Naive thymus-derived CD8-positive, alpha-beta T cell (primary cell): ENCODE results near the gene ATP11A. TPM values are rescaled to one million over a fixed set of nuclear protein-coding genes. Genes with fewer than 3 reads are reported as not detected.
A peak's percentile ranks its signal among the peaks of the same experiment; 100 is the strongest.

Source experiments
- ATAC-seq, 2 donors: fragments of 150-1000 bp; cut with Tn5 transposase in 1 of 2; sonication (Bioruptor Pico), chemical (Tn5 transposase) in 1 of 2; 1 replicate in 1 of 2; 2 replicates in 1 of 2; pipeline ENCODE4 v1.10.0; 2021; ENCODE audit warnings: mild to moderate bottlenecking in 2 of 2, moderate library complexity in 2 of 2
- POLR2A ChIA-PET: fragments of 350-600 bp; sonication (Branson Sonifier 250); formaldehyde crosslinking; loops from one replicate; lab custom pipeline; 2021; ENCODE audit warnings: antibody characterized with exemption; lab: Charles Lee
- DNase-seq, 10 donors: peaks; one replicate each; pipeline versions ENCODE4 v3.0.0 to v3.0.0-alpha.2; 2020 to 2022
- H3K27ac Mint-ChIP-seq, 10 donors: one replicate each; pipeline ENCODE4 v1.8.0; 2020 to 2022; ENCODE audit warnings: mild to moderate bottlenecking in 10 of 10, mixed read lengths in 10 of 10, moderate library complexity in 4 of 10, inconsistent platforms in 1 of 10
- H3K27me3 Mint-ChIP-seq, 5 donors: one replicate each; pipeline ENCODE4 v1.8.0; 2021 to 2022; ENCODE audit warnings: mixed read lengths in 5 of 5
- H3K36me3 Mint-ChIP-seq, 3 donors: one replicate each; pipeline ENCODE4 v1.8.0; 2020 to 2022; ENCODE audit warnings: mixed read lengths in 3 of 3, mild to moderate bottlenecking in 2 of 3, inconsistent platforms in 1 of 3
- H3K4me1 Mint-ChIP-seq, 4 donors: one replicate each; pipeline ENCODE4 v1.8.0; 2021 to 2022; ENCODE audit warnings: mixed read lengths in 4 of 4
- H3K4me3 Mint-ChIP-seq, 10 donors: one replicate each; pipeline ENCODE4 v1.8.0; 2020 to 2022; ENCODE audit warnings: mild to moderate bottlenecking in 10 of 10, mixed read lengths in 10 of 10, moderate library complexity in 6 of 10, inconsistent platforms in 1 of 10
- H3K9me3 Mint-ChIP-seq, 9 donors: one replicate each; pipeline ENCODE4 v1.8.0; 2020 to 2022; ENCODE audit warnings: mixed read lengths in 9 of 9, mild to moderate bottlenecking in 3 of 9, inconsistent platforms in 1 of 9, moderate library complexity in 1 of 9
- polyA plus RNA-seq, 3 donors: library from polyadenylated mRNA; unstranded; fragments of 300-500 nt; fragmentation: Illumina TruSeq; gene quantifications; one replicate each; pipeline ENCODE4 v1.2.3, GENCODE V29; 2021
- total RNA-seq, 8 experiments: library from RNA in 2 of 8; stranded (reverse) in 2 of 8; gene quantifications; one replicate each; pipeline ENCODE4 v1.2.3 and lab custom pipeline; 2021 to 2026

ATP11A gene
- total and polyA plus RNA-seq, 5 experiments from 2014 or later, result 0.76 to 23.9 (median 3.1) TPM

DNA sequence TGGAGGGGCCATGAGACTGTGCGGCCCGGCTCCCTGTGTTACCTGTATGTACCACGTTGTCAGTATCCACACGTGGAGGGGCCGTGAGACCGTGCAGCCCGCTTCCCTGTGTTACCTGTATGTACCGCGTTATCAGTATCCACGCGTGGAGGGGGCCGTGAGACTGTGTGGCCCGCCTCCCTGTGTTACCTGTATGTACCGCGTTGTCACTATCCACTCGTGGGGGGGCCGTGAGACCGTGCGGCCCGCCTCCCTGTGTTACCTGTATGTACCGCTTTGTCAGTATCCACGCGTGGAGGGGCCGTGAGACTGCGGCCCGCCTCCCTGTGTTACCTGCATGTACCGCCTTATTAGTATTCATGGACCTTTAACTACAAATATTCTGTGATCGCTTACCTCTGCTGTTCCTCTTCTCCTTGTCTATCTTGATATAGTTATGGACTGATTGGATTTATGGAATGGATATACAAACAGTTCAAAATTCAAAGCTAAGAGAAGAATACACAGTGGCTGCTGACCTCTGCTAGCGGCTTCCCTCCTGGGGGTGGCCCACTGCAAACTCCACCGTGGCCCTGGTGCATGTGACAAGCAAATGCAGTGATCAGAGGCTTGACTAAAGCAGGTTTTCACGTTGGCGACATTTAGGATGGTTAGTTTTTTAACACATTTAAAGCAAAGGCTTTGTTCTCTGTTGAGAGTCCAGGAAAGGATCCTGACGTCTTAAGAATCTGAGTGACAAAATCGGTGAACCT, 38.7 kb downstream of the ATP11A start:
- no peak for ATAC-seq
- peaks cover 17 to 27% (median 24%) of the 10 kb centered on the region in 4 donors for H3K4me1 Mint-ChIP-seq
- POLR2A ChIA-PET, result no interaction called here
- no peaks in the 10 kb centered on the region for H3K36me3 Mint-ChIP-seq
- no peak for DNase-seq
- no peaks in the 10 kb centered on the region for H3K27me3 Mint-ChIP-seq
- no peak overlapping the region for H3K4me3 Mint-ChIP-seq
- no peak overlapping the region for H3K27ac Mint-ChIP-seq
- H3K9me3 Mint-ChIP-seq, result no peaks in the 10 kb centered on the region

DNA sequence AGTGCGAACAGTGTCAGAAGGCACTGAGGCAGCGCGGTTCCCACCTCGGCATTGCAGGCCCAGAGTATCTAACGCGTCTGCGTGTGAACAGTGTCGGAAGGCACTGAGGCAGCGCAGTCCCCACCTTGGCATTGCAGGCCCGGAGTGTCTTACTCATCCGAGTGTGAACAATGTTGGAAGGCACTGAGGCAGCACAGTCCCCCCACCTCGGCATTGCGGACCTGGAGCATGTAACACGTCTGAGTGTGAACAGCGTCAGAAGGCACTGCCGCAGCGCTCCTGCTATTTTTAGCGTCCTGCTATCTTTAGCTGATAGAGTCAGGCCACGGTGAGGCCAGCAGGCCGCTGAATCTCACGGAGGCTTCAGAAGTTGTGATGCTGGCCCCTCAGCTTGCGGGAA, 39.6 kb downstream of the ATP11A start:
- Mint-ChIP-seq H3K27ac (no peak overlapping the region), H3K4me1 (peaks cover 15 to 23% (median 23%) of the 10 kb centered on the region in 4 donors), H3K27me3 (no peaks in the 10 kb centered on the region), H3K9me3 (no peaks in the 10 kb centered on the region), H3K4me3 (no peak overlapping the region), H3K36me3 (no peaks in the 10 kb centered on the region)
- POLR2A ChIA-PET, result no interaction called here
- ATAC-seq, result no peak
- no peak for DNase-seq

GRCh38 chr13:112730157-112730671, 40.4 kb downstream of the ATP11A start:
- H3K36me3 Mint-ChIP-seq, result peaks cover 0 to 2% (median 0%) of the 10 kb centered on the region in 3 donors
- no peak overlapping the region for H3K27ac Mint-ChIP-seq
- no peak overlapping the region for H3K4me3 Mint-ChIP-seq
- POLR2A ChIA-PET, result no interaction called here
- H3K27me3 Mint-ChIP-seq, result no peaks in the 10 kb centered on the region
- H3K4me1 Mint-ChIP-seq, result peaks cover 14 to 21% (median 19%) of the 10 kb centered on the region in 4 donors
- DNase-seq (no peak), ATAC-seq (no peak)
- no peaks in the 10 kb centered on the region for H3K9me3 Mint-ChIP-seq

- ATAC-seq (no peak), DNase-seq (no peak)
- POLR2A ChIA-PET, result no interaction called here
- peak overlapping the region in 2 of 10 donors; percentile 38 to 56 for H3K27ac Mint-ChIP-seq
- H3K4me3 Mint-ChIP-seq, result no peak overlapping the region
- peaks cover 3 to 7% (median 4%) of the 10 kb centered on the region in 4 donors for H3K4me1 Mint-ChIP-seq
- H3K27me3 Mint-ChIP-seq, result no peaks in the 10 kb centered on the region
- peaks cover 0 to 2% (median 0%) of the 10 kb centered on the region in 3 donors for H3K36me3 Mint-ChIP-seq
- H3K9me3 Mint-ChIP-seq, result no peaks in the 10 kb centered on the region
Observed at GRCh38 chr13:112731667-112732616, 42.1 kb downstream of the ATP11A start.

- H3K27ac Mint-ChIP-seq, result peak overlapping the region in 1 of 10 donors; percentile 38
- POLR2A ChIA-PET, result no interaction called here
- H3K4me1 Mint-ChIP-seq, result peaks cover 3 to 11% (median 4%) of the 10 kb centered on the region in 4 donors
- ATAC-seq (no peak), DNase-seq (no peak)
- peaks cover 0 to 2% (median 0%) of the 10 kb centered on the region in 3 donors for H3K36me3 Mint-ChIP-seq
- no peaks in the 10 kb centered on the region for H3K27me3 Mint-ChIP-seq
- no peaks in the 10 kb centered on the region for H3K9me3 Mint-ChIP-seq
- H3K4me3 Mint-ChIP-seq, result no peak overlapping the region
Observed at GRCh38 chr13:112732679-112733078, 42.8 kb downstream of the ATP11A start.

DNA sequence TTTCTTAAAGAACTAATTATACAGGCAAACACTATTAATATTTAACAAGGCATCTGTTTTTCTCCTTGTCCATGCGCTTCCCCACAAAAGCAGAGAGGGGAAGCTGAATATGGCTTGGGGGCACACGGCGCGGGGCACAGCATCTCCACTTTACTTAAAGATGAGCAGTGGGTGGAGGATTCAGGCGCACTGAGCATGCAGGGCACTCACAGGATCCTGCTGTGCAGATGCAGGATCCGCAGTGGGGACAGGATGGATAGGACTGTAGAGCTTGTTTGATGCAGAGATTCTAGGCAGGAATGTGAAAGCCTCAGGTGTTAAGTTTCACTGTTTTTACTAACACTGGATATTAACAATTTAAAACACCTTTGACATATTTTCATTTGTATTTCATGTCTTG, 43.3 kb downstream of the ATP11A start:
- ATAC-seq (no peak), DNase-seq (no peak)
- Mint-ChIP-seq H3K27me3 (no peaks in the 10 kb centered on the region), H3K9me3 (no peaks in the 10 kb centered on the region), H3K36me3 (peaks cover 0 to 2% (median 0%) of the 10 kb centered on the region in 3 donors), H3K4me1 (peaks cover 3 to 11% (median 4%) of the 10 kb centered on the region in 4 donors), H3K27ac (no peak overlapping the region), H3K4me3 (no peak overlapping the region)
- POLR2A ChIA-PET, result no interaction called here

DNA sequence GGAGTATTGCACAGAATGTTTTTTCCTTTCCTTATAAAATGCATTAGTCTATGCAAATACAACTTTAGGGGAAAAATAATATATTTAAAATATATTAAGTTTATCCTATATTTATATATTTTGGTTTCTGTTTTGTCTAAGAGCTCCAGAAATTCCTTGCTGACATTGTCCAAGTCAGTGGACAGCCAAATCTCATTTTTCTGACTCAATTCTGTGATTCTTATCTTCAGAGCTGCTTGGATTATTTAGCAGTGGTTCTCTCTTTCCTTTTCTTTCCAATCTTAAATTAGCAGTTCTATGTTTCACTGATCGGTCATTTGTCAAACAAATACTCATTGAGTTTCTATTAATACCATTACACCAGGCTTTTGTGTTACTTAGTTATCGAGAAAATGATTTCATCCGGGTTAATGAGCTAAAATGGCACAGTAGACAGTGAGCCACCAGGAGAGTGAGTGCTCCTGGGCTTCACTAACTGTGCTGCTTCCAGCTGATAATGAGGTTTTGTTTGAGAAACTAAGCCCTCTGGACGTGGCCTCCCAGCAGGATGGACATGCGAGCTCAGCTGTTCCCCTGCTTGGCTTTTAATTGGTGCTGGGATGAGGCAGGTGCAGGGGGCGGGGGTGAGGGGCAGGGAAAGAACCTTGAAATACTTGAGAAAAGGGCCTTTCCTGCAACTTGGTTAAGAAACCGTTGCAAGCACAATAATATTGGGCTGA, 44.0 kb downstream of the ATP11A start:
- Mint-ChIP-seq H3K4me3 (no peak overlapping the region), H3K27ac (no peak overlapping the region), H3K36me3 (peaks cover 0 to 2% (median 0%) of the 10 kb centered on the region in 3 donors), H3K4me1 (peaks cover 0 to 8% (median 4%) of the 10 kb centered on the region in 4 donors), H3K27me3 (no peaks in the 10 kb centered on the region), H3K9me3 (no peaks in the 10 kb centered on the region)
- ATAC-seq, result no peak
- DNase-seq, result no peak
- POLR2A ChIA-PET, result no interaction called here

- peaks cover 0 to 2% (median 0%) of the 10 kb centered on the region in 3 donors for H3K36me3 Mint-ChIP-seq
- H3K27ac Mint-ChIP-seq, result no peak overlapping the region
- DNase-seq, result no peak
- peaks cover 0 to 13% (median 7%) of the 10 kb centered on the region in 4 donors for H3K4me1 Mint-ChIP-seq
- POLR2A ChIA-PET, result no interaction called here
- H3K4me3 Mint-ChIP-seq, result no peak overlapping the region
- no peaks in the 10 kb centered on the region for H3K9me3 Mint-ChIP-seq
- H3K27me3 Mint-ChIP-seq, result no peaks in the 10 kb centered on the region
- no peak for ATAC-seq
Observed at GRCh38 chr13:112734696-112735547, 45.1 kb downstream of the ATP11A start.

GRCh38 chr13:112735791-112736190, 46.0 kb downstream of the ATP11A start:
- no peak overlapping the region for H3K4me3 Mint-ChIP-seq
- POLR2A ChIA-PET, result no interaction called here

DNA sequence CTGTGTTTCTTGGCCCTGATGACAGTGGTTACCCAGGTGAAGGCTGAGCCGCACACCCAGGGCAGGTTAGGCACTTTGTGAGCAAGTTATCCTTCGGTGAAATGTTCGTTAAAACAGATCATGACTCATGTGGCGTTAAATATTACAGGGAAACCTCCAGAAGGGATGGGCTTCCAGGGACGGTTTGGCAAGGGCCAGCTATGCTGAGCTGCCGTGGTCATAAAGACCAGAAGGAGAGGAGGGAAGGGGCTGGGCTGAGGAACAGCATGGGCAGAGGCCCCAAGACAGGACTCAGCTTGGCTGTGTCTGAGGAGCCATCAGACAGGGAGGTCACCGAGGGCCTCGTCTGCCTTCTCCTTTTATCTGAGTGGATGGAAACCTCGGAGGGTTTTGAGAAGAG, 47.5 kb downstream of the ATP11A start:
- ATAC-seq, result no peak
- H3K9me3 Mint-ChIP-seq, result no peaks in the 10 kb centered on the region
- no peak overlapping the region for H3K4me3 Mint-ChIP-seq
- H3K27me3 Mint-ChIP-seq, result no peaks in the 10 kb centered on the region
- H3K36me3 Mint-ChIP-seq, result peaks cover 0 to 2% (median 0%) of the 10 kb centered on the region in 3 donors
- H3K4me1 Mint-ChIP-seq, result peaks cover 0 to 16% (median 7%) of the 10 kb centered on the region in 4 donors
- H3K27ac Mint-ChIP-seq, result no peak overlapping the region
- DNase-seq, result no peak
- POLR2A ChIA-PET, result no interaction called here

More at GRCh38 chr13:112735791-112736190, 46.0 kb downstream of the ATP11A start:
- peak overlapping the region in 1 of 10 donors; percentile 29 for H3K27ac Mint-ChIP-seq
- DNase-seq, result no peak
- no peaks in the 10 kb centered on the region for H3K9me3 Mint-ChIP-seq
- H3K4me1 Mint-ChIP-seq, result peaks cover 0 to 15% (median 7%) of the 10 kb centered on the region in 4 donors
- ATAC-seq, result no peak
- H3K27me3 Mint-ChIP-seq, result no peaks in the 10 kb centered on the region
- H3K36me3 Mint-ChIP-seq, result peaks cover 0 to 2% (median 0%) of the 10 kb centered on the region in 3 donors

- ATAC-seq (no peak), DNase-seq (no peak)
- peaks cover 6 to 22% (median 14%) of the 10 kb centered on the region in 4 donors for H3K4me1 Mint-ChIP-seq
- H3K27me3 Mint-ChIP-seq, result no peaks in the 10 kb centered on the region
- H3K4me3 Mint-ChIP-seq, result no peak overlapping the region
- H3K36me3 Mint-ChIP-seq, result peaks cover 0 to 2% (median 0%) of the 10 kb centered on the region in 3 donors
- POLR2A ChIA-PET, result interaction anchor here (0.6 kb wide), 1 partner anchor 237 kb away, joined by 3 read pairs; no protein-coding TSS in a partner anchor
- no peaks in the 10 kb centered on the region for H3K9me3 Mint-ChIP-seq
- H3K27ac Mint-ChIP-seq, result no peak overlapping the region
Observed at GRCh38 chr13:112738606-112739005, 48.8 kb downstream of the ATP11A start.
